ENCODE data around the gene NRP2.
A peak's percentile ranks its signal among the peaks of the same experiment; 100 is the strongest.

Gene NRP2

DNA sequence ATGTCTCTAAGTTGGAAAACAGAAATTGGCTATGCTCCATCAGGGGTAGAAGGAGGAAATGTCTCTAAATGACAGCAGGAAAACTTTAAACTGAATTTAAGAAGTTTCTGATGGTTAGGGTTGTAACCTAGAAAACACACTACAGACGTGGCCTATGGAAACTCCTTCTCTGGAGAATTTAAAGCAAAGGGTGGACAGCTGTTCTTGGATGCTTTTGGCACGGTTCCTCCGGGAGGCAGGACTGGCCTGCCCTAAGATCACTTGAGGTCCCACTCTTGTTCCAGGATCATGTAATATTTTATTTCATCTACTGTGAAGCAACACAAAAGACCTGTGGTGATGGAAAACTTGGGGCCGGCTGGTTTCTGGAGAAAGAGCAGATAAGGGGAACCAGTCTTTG, 77.0 kb downstream of the NRP2 start:
- no peak for DNase-seq

DNA sequence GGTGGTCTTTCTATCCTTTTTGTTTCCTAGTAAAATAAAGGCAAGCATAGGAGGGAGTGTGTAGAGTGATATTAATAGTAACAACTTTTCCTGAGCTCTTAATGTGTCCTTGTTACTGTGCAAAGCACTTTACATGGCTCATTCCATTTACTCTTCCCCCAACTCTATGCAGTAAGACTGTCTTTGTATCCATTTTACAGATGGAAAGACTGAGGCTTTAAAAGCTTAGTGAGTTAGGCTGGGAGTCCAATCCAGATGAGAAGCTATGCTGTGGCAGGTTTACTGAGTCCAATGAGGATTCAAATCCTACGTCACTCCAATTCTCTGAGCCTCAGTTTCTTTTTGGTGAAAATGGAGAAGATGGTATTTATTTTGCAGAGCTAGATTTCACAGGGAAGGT, 77.4 kb downstream of the NRP2 start:
- no peak for DNase-seq

DNA sequence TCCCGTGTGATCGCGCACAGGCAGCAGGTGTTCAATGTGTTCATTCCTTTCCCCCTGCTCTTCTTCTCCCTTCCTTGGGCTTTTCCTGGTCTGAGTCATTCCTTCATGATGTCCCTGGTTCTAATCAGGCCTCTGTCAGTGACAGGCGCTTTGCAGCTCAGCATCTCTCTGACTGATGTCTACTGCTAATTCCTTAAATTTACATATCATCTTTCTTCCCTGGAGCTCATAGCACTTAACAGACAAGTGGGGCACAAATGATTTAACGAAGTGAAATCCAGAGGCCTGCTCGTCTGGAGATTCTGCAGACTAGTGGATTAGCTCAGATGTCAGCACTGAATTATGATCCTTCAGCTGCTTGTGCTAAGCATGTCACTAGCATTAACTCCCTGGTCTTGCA, 77.9 kb downstream of the NRP2 start:
- DNase-seq, result no peak

DNA sequence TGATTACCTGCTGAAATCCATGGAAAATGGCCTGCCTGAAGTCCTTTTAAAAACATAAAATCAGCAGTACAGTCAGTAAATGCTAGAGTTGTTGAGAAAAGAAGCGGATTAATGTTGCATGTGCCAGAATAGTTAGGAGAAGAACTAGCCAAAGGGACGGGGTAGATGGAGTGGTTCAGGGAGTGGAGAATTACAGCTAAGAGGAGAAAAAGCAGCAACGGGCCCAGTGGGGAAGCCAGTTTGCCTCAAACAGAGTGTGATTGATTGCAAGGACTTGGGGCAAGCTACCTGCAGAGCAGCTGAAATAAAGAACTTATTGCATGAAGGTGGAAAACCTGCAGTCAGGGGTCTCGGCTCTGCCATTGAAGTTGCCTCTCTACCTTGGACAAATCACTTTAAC, 79.1 kb downstream of the NRP2 start:
- DNase-seq, result no peak

DNA sequence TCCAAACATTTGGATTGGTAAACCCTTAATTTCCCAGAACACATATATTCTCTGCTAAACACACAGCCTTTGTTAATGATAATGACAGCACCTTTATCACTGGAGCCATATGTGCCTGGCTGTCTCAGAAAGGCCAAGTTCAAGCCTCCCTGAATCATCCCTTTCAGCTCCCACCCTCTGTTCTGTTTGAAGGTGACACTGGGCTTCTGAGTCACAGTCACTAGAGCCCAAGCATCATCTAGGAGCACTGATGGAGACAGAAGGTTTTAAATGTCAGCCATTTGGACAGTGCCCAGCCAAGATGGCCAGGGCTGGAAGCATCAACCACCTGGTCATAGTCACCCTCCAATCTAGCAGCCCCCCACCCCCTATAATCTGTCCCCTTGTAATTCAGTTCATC, 80.6 kb downstream of the NRP2 start:
- DNase-seq, result no peak

DNA sequence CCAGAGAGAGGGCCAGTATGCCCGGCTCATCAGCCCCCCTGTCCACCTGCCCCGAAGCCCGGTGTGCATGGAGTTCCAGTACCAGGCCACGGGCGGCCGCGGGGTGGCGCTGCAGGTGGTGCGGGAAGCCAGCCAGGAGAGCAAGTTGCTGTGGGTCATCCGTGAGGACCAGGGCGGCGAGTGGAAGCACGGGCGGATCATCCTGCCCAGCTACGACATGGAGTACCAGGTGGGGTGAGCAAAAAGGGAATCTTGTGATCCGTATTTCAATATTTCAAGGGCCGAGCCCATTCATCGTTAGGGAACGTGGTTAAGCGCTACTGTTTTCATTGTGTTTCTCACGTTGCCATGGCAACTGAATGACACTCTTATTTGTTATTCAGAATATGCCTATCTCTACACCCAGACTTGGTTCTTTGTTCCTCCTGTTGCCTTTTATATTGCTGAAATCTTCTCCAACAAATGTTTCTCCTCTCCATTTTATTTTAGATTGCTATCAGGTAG, 81.5 kb downstream of the NRP2 start:
- DNase-seq, result no peak

DNA sequence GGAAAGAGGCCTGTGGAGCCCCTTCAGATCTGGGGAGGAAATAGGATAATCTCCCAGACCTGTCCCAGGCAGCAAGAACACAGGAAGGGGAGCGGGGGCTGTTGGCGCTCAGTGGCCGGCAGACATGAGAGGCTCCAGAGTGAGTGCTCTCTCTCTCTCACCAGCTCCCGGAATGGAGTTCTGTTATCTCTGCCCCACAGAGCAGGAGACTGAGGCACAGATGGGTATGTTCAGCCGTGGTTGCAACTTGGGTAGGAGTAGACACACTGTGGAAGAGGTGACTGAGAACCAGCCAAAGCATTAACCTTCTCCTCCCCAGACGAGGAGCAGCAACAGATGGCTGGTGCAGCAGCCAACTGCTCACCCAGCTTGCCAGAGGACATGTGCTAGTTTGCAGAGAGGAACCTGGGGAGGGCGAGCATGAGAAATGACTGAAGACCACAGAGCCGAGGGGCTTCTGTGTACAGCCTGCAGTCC, 82.0 kb downstream of the NRP2 start:
- DNase-seq, result no peak

DNA sequence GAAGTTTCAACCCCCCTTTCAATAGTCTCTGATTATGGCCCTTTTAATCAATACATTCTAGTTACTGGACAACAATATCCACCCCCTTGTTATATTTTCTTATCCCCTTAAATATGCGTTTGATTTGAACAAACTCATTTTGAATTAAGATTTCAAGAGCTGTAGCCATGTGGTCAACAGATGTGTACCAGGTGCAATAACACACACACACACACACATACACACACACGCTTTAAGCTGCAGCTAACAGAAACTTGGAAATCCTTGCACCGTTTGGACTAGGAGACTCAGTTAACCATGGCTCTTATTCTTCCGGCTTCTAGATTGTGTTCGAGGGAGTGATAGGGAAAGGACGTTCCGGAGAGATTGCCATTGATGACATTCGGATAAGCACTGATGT, 82.8 kb downstream of the NRP2 start:
- no peak for DNase-seq

DNA sequence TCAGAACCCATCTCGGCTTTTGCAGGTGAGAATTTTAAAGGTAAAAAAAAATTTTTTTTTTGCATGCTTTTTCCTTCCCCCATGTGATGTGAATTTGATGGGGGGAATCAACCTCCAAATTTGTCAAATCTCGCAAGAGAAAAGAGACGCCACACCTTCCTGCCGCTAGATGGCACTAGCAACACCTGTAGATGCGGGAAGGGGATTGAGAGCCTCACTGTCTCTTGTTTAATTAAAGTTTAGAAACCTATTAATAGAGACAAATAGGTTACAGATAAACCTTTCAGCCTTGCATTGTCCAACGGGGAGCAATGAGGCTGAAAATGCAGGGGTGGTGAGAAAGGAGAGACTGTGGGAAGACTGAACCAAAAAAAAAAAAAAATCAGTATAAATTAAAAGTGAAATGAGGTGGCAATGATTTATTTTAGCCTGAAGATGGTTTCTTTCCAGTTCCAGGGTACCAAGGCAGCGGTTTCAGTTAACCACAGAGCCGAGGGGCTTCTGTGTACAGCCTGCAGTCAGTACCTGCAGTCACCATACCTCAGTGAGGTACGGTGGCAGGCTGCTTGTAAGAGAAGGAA, 84.6 kb downstream of the NRP2 start:
- DNase-seq, result peak; percentile 38 to 43

DNA sequence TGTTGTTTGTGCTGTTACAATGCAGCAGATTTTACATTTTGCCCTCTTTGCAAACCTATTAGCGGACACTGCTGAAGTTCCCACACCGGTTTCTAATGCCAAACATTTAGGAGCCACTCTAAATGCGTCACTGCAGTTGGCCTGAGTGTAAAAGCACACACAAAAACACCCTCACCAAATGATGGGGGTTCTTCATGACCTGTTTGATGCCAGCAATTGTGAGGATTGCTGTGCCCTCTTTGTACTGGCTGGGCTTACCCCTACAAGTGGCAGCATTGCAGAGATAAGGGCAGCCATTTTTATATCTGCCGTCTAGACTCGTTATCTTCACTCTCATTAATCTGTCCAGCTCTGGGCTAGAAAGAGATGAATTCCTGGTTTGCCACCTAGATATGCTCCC, 85.3 kb downstream of the NRP2 start:
- DNase-seq, result no peak

DNA sequence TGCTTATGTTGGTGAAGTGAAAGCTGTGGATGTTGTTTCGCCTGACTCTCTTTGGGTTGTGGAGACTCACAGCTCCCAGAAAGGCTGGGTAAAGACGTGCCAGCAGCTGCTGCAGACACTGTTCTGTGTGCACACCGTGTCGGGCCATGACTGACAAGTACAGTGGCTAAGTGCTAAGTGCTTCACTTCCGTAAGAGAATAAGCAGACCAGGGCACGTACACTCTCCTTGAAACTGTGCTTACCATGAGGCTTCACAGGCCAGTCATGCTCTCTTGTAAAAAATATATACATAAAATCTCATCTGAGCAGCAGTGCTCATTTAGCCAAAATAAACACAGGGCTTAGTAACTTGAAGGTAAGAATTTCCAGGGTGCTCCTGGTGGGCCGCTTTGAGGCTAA, 86.0 kb downstream of the NRP2 start:
- DNase-seq, result no peak

DNA sequence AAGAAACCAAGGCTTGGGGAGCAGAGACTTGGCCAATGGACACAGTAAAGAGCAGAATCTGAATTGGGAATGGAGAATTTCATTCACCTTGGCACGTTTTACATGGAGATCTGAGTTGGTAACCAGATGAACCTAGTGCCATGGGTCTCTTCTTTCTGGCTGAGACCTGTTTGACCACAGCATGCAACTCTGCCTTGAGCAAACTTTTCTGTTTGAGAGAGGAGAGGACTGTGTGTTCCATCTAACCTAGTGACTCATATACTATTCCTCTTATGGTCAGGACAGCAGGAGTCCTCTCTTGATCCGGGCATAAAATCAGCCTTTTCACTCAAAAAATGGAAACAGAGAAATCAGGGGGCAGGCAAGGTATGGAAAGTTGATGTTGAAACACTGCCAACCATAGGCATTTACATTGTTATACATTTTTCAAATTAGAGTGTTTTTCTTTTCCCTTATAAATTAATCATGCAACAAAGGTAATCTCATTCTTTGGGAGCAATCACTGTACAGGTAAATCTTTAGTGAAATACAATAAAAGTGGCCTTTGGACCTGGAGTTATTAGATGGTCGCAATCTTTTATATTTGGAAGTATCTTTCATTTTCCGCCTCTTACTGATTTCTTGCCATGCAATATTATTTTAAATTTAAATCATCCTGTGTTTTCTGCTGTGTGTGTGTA, 86.7 kb downstream of the NRP2 start:
- DNase-seq, result no peak

DNA sequence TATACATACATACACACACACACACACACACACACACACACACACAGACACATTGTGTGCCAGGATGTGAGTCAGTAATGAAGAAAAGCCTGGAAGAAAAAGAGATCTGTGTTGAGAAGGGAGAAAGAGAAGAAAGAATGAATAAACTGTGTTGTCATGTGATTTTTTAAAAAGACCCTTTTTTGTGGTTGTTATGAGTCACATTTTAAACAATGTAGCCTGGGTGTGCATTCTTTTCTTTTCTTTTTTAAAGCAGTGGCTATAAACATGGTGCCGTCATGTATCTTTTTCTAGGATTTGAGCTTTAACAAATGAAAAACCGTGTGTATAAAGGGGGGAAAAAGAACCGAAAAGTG, 87.2 kb downstream of the NRP2 start:
- DNase-seq, result no peak

DNA sequence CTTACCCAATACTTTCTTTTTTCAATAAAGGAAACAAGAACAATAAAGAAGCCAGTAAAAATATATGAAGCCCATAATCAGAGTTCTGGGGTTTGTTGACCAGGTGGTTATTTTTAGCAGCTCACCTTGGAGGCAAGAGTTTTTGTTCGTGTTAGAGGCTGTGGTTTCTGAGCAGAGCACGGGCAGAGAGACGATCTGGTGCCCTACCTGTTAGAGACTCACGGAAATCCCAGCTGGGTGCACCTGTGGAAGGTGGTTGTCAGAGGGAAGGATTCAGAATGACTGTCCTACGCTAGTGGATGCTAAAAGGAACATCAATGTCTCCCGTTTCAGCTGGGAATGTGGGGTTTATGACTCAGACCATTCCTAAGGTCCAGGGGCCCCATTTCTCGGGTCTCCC, 87.6 kb downstream of the NRP2 start:
- no peak for DNase-seq

DNA sequence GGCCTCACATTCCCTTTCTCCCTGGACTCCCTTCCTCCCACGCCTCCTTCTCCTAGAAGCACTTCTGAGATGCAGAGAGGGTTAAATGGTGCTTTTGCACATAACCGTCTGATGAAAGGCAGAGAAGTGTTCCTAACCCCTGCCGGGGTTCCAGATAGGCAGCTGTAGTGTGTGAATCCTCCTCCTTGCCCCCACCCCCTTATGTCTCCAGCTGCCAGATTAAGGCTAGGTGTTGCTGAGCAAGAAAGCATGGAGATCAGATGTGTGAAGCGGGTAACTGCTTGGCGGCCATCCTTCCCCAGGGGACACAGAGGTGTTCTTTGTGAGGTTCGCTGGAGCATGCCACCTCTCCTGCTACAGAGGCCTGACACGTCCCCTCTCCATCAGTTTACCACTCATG, 88.3 kb downstream of the NRP2 start:
- DNase-seq, result no peak

DNA sequence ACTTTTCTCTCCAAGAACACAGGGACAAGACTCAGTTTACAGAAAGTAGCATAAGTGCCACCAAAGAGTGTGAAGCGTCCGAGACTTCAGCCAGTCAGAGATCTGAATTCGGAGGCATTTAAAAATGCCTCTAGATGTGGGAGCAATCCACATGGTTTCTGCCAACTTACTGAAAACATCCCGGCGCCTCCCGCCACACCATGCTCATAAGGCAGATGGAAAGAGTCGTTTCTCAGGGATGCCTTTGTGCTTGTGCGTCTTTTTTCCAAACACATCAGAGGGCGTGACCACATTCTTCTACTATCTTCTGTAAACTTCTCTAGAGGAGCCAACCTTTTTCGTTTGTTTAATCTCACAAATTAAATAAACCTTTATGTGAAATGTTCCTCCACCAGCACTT, 88.7 kb downstream of the NRP2 start:
- no peak for DNase-seq

DNA sequence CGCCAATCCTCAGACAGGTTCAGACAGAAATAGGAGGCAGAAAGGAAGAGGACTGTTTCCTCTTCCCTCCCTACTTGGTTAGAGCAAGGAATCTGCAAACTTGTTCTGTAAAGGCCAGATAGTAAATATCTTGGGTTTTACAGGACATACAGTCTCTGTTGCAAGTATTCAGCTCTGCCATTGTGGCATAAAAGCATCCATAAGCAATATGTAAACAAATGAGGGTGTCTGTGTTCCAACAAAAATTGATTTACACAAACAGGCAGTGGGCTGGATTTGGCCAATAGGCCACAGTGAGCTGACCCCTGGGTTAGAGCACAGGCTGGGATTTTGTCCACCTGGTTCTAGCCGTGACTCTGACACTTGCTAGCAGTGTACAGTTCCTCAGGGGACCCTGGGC, 89.4 kb downstream of the NRP2 start:
- no peak for DNase-seq

DNA sequence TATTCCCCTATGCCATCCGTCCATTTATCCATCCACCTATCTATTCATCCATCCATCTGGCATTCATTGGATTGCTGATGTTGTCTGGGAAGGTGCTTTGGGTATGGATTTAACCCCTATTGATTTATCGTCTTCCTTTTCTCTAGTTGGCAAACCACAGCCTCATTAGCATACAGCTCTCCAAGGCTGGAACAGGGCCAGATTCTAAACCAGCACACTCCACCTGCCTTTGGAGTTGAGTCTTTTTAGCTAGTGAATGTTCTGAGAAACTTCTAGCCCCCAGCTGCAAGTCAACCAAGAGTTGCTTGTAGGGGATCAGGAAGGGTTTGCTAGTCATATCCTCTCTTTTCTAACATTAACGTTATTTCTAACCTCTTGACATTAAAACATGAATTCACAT, 90.7 kb downstream of the NRP2 start:
- DNase-seq, result no peak

DNA sequence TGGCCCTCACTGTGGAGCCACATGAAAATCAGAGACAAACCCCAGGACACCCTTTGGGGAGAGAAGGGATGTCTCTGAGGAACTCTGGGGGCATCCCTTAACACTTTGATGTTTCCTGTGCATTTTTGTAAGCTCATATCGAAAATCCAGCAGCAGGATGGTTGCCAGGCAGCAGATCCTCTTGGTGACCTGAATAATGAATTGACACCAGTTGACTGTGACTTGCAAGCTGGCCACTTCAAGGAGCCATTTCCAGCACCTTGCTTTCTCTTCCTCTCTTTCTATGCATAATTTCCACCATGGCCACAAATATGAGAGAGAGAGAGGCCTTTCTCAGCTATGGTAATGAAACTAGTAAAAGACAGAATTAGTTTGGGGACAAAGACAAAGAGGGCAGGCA, 91.7 kb downstream of the NRP2 start:
- no peak for DNase-seq

DNA sequence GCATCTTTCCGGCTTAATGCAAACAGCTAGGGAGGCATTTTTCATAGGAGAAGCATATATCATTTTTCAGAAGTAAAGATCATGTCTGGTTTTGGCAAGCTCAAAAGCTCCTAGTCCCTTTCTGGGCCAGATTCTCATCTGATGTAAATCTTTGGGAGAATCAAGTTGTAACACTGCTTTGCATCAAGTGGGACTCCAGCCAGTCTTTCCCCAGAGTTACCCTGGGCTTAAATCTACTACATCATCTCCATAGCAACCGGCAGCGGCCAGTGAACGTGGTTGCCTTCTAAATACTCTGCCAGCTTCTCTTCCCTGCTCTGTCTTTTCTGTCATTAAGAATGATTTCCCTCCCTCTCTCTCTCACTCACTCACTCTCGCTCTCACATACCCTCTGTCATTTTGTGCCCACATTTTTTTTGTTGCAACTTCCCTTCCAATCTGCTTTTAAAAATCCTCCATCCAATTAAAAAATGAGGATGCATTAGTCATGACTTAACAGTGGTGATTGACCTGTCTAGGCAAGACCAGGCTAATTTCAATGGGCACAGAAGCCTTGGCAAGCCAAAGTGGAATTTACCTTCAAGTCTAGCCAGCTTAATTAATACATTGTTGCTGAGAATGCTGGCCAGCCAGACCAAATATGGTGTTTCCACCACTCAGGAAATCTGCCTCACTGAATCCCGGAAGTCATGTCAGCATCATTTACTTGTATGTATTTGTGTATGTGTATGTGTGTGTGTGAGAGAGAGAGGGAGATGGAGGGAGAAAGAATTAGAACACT, 93.0 kb downstream of the NRP2 start:
- DNase-seq, result no peak

DNA sequence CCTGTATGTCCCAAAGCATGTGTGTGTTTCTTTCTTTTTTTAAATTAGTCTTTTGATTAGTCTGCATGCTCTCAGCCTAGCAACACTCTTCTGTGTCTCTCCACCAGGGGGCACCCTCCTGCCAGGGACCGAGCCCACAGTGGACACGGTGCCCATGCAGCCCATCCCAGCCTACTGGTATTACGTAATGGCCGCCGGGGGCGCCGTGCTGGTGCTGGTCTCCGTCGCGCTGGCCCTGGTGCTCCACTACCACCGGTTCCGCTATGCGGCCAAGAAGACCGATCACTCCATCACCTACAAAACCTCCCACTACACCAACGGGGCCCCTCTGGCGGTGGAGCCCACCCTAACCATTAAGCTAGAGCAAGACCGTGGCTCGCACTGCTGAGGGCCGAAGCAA, 93.8 kb downstream of the NRP2 start:
- no peak for DNase-seq

DNA sequence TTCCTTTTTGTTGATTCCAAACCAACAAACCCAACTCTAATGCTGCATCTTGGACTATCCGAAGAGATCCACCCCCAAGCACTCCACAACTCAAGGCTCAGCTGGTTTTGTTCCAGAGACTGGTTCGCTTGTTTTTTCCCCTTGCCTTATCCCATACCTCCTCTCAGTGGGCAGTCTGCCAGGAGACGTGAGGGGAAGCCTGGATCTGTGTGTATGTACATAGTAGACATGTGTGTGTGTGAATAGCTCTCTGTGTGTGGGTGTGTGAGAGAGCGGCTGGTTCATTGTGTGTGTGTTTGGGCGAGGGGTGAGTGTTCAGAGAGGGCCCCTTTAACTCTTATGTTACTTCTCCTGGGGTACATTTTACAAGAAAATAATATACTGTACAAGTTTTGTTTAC, 94.4 kb downstream of the NRP2 start:
- DNase-seq, result no peak

DNA sequence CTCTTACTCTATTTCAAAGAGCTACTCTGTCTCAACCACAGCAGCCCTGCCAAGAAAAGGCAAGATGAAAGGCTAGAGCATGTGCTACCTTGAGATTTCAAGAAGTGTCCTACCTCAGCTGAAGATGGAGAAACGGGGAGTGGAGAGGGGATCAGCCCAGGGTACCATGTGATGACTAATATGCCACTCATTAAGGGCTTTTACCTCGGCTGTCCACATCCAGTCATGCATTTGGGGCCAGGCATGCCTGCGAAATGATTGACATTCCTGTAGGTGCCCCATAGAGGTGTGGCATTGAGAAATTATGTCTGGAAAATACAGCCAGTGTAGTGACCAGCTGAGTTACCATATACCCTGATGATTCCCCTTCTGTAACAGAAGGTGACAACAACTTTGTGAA, 96.1 kb downstream of the NRP2 start:
- no peak for DNase-seq

DNA sequence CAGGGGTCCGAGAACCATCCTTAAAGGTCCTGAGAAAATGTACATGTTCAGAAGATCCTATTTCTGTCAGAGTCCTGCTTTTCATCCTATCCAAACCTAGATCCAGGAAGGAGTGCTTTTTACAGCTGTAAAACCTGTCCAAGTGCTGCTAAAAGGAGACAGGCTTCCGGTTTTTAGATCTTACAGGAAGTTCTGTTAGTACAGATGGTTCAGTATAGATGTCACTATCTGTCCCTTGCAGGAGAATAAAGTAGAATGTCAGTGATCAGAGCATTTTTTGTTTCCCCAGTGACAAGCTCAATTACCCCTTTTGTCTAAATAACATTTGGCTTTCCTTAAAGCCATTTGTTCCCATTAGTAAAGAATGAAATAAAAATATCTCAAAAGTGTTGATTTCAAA, 98.3 kb downstream of the NRP2 start:
- no peak for DNase-seq
